K562 (cell line): ENCODE data around the gene KCNC4. TPM values are rescaled to one million over a fixed set of nuclear protein-coding genes. Genes with fewer than 3 reads are reported as not detected.

Experiments used
- RCOR1 ChIP-seq, 2 experiments: IDR thresholded peaks; 2 replicates each; pipeline ENCODE4 v1.6.1; 2012; ENCODE audit warnings: low read depth in 2 of 2, low read length in 2 of 2, borderline replicate concordance in 1 of 2, improper control_type of control experiment in 1 of 2
- polyA plus RNA-seq, 8 experiments: library from polyadenylated mRNA; depleted of rRNA in 4 of 8; stranded (reverse) in 5 of 8; unstranded in 3 of 8; fragments of >200 nt; fragmentation: Nextera tagmentation in 2 of 8; fragmentation: Illumina TruSeq in 1 of 8; extraction: Ambion mirVana in 2 of 8; extraction: Trizol in 1 of 8; gene quantifications; 2 replicates each; pipeline versions ENCODE4 v1.2.1 to v1.2.3, GENCODE V29; 2011 to 2014; ENCODE audit warnings: inconsistent platforms in 1 of 8, missing spikeins in 1 of 8
- total RNA-seq, 7 experiments: library from RNA; depleted of rRNA in 6 of 7; stranded (reverse); fragments of >200 nt in 6 of 7; fragmentation: Illumina TruSeq in 2 of 7; extraction: Trizol in 2 of 7; gene quantifications; 2 replicates each; pipeline versions ENCODE4 v1.2.1 to v1.2.3, GENCODE V29; 2011 to 2021; ENCODE audit warnings: low replicate concordance in 1 of 7
- TF ChIP-seq, protein P1 (sequence below), 2 experiments: fragments of 450-650 bp; formaldehyde crosslinking in 1 of 2; IDR thresholded peaks; 2 replicates each; pipeline versions ENCODE4 v1.4.0 to v1.6.1; 2014 to 2020; ENCODE audit warnings: mild to moderate bottlenecking in 2 of 2, borderline replicate concordance in 1 of 2, low read depth in 1 of 2
- TF ChIP-seq, protein P2 (sequence below), 3 experiments: IDR thresholded peaks in 2 of 3; conservative IDR thresholded peaks in 1 of 3; 2 replicates each; pipeline ENCODE4 v1.5.1; 2011 to 2012; ENCODE audit warnings: low read length in 3 of 3, mild to moderate bottlenecking in 3 of 3, control low read depth in 2 of 3, improper control_type of control experiment in 1 of 3, inconsistent platforms in 1 of 3, low read depth in 1 of 3, mixed read lengths in 1 of 3, moderate library complexity in 1 of 3; ENCODE audit not compliant: insufficient read depth in 2 of 3

The KCNC4 gene
- total and polyA plus RNA-seq, 9 of the 15 experiments (the other 6 are each of a cell fraction or from before 2014, with no cell fraction given): 0.07 to 1.8 (median 0.73) TPM

DNA sequence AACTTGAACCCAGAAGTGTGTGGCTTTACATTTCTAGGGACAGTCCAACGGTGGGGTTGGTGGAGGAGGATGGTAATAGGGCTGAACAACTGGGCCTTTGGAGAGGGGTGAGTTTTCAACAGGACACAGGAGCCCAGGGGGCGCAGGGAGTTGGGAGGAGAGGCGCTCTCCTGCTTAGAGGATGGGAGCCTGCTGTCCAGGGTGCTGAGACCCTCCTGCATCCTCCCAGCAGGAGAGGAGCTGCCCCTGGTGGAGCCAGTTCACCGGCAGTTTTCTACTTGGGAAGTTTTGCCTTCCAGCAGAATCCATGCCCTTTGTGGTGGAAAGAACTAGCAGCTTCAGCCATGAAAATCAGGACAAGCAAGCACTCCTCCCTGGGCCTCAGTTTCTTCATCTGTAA is 8.6 kb downstream of the KCNC4 start (continued):
- TF ChIP-seq, protein P1, sequence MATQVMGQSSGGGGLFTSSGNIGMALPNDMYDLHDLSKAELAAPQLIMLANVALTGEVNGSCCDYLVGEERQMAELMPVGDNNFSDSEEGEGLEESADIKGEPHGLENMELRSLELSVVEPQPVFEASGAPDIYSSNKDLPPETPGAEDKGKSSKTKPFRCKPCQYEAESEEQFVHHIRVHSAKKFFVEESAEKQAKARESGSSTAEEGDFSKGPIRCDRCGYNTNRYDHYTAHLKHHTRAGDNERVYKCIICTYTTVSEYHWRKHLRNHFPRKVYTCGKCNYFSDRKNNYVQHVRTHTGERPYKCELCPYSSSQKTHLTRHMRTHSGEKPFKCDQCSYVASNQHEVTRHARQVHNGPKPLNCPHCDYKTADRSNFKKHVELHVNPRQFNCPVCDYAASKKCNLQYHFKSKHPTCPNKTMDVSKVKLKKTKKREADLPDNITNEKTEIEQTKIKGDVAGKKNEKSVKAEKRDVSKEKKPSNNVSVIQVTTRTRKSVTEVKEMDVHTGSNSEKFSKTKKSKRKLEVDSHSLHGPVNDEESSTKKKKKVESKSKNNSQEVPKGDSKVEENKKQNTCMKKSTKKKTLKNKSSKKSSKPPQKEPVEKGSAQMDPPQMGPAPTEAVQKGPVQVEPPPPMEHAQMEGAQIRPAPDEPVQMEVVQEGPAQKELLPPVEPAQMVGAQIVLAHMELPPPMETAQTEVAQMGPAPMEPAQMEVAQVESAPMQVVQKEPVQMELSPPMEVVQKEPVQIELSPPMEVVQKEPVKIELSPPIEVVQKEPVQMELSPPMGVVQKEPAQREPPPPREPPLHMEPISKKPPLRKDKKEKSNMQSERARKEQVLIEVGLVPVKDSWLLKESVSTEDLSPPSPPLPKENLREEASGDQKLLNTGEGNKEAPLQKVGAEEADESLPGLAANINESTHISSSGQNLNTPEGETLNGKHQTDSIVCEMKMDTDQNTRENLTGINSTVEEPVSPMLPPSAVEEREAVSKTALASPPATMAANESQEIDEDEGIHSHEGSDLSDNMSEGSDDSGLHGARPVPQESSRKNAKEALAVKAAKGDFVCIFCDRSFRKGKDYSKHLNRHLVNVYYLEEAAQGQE (IDR thresholded peaks at IDR 0.05; ENCODE audit: borderline replicate concordance): peak; percentile 98
- TF ChIP-seq, protein P1 (CRISPR knock-in tag; IDR thresholded peaks at IDR 0.05; ENCODE audit: low read depth): peak; percentile 88
- TF ChIP-seq, protein P2, sequence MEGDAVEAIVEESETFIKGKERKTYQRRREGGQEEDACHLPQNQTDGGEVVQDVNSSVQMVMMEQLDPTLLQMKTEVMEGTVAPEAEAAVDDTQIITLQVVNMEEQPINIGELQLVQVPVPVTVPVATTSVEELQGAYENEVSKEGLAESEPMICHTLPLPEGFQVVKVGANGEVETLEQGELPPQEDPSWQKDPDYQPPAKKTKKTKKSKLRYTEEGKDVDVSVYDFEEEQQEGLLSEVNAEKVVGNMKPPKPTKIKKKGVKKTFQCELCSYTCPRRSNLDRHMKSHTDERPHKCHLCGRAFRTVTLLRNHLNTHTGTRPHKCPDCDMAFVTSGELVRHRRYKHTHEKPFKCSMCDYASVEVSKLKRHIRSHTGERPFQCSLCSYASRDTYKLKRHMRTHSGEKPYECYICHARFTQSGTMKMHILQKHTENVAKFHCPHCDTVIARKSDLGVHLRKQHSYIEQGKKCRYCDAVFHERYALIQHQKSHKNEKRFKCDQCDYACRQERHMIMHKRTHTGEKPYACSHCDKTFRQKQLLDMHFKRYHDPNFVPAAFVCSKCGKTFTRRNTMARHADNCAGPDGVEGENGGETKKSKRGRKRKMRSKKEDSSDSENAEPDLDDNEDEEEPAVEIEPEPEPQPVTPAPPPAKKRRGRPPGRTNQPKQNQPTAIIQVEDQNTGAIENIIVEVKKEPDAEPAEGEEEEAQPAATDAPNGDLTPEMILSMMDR (IDR thresholded peaks at IDR 0.05 in 2 of 3, conservative IDR thresholded peaks at IDR 0.05 in 1 of 3; ENCODE audit: insufficient read depth in 2 of 3, low read depth in 1 of 3, low read length in 3 of 3): 0 out of 6 replicates have a peak, but pooled peaks of 1 of the 3 experiments have one; percentile 5
- TF ChIP-seq RCOR1 (IDR thresholded peaks at IDR 0.05; ENCODE audit: borderline replicate concordance in 1 of 2, low read depth in 2 of 2, low read length in 2 of 2): peak in 1 of 2 experiments; percentile 48; a peak in 1 of 4 replicates
